ENCODE data around the gene SH3RF1. TPM values are rescaled to one million over a fixed set of nuclear protein-coding genes. Genes with fewer than 3 reads are reported as not detected.

Gene SH3RF1
- total and polyA plus RNA-seq, 2 of the 8 experiments (the other 6 are each of a cell fraction or from before 2014, with no cell fraction given) = 6.9 to 15.1 TPM

DNA sequence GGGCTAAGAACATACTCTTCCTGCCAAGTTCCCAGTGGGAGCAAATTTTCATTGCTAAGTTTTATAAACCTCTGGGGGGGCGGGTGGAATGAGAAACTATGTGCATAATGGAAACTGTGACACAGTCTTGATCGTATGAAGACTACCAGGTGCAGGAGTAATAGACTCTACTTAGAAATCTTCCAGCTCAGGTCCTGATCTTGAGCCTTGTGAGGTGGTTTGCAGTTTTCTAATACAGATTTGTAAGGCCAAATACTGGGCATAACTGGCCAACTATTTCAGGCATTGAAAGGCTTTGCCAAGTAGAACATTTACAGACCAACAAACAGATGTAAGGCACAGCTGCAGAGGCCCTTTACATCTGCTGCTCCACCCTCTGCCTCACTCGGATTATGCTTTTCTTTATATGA, 171.0 kb downstream of the SH3RF1 start:
- H3K36me3 ChIP-seq (ENCODE audit: control insufficient read depth in 2 of 4, insufficient read depth in 4 of 4, low read length in 3 of 4) = peaks cover 0 to 7% (median 3%) of the 10 kb centered on the region in 4 experiments; a peak in 2 of 8 replicates
- H3K9me3 ChIP-seq (ENCODE audit: insufficient read depth in 2 of 2, low read depth in 1 of 2, low read length in 1 of 2) = no peaks in the 10 kb centered on the region
- H3K4me2 ChIP-seq (ENCODE audit: insufficient read depth in 1 of 2, low read depth in 2 of 2, low read length in 2 of 2) = no peak overlapping the region
- no peak overlapping the region for H4K91ac ChIP-seq (replicated peaks; ENCODE audit: insufficient read length, low read length)
- no peaks in the 10 kb centered on the region for H4K20me1 ChIP-seq (replicated peaks in 1 of 2; ENCODE audit: control insufficient read depth in 1 of 2, insufficient read depth in 2 of 2, low read length in 2 of 2)
- H2BK5ac ChIP-seq (ENCODE audit: low read depth, low read length) = no peak overlapping the region
- H3K27ac ChIP-seq (ENCODE audit: low read depth, low read length) = no peak overlapping the region
- H4K5ac ChIP-seq (ENCODE audit: insufficient read length, low read depth, low read length) = no peak overlapping the region
- H3K4me1 ChIP-seq (replicated peaks in 1 of 4; ENCODE audit: control insufficient read depth in 3 of 4, insufficient read depth in 4 of 4, low read length in 3 of 4) = peaks cover 0 to 4% (median 3%) of the 10 kb centered on the region in 4 experiments; a peak in 4 of 7 replicates
- H3K9ac ChIP-seq (replicated peaks in 1 of 4; ENCODE audit: extremely low read depth in 1 of 4, low read depth in 3 of 4, low read length in 3 of 4) = no peak overlapping the region
- no peaks in the 10 kb centered on the region for H3K79me2 ChIP-seq (ENCODE audit: control insufficient read depth in 1 of 2, insufficient read depth in 2 of 2, low read length in 2 of 2)
- H3K56ac ChIP-seq (replicated peaks; ENCODE audit: insufficient read length, low read depth, low read length) = no peak overlapping the region
- no peaks in the 10 kb centered on the region for H3K27me3 ChIP-seq (replicated peaks in 1 of 4; ENCODE audit: control insufficient read depth in 3 of 4, extremely low read depth in 1 of 4, insufficient read depth in 3 of 4, low read length in 3 of 4)
- H3K23ac ChIP-seq (ENCODE audit: insufficient read length) = no peak overlapping the region
- no peak overlapping the region for H4K8ac ChIP-seq (ENCODE audit: extremely low read depth, insufficient read depth, low read length)
- H3K18ac ChIP-seq (ENCODE audit: extremely low read depth, low read length) = no peak overlapping the region
- DNase-seq (ENCODE audit: low read depth in 1 of 2, low spot score in 2 of 2) (no peak), FAIRE-seq (no peak)
- no peaks in the 10 kb centered on the region for H3K79me1 ChIP-seq (ENCODE audit: low read depth, low read length)
- H3K23me2 ChIP-seq (ENCODE audit: low read depth, low read length) = peaks cover 1% of the 10 kb centered on the region; the same call in 1 of the 2 replicates
- H3K14ac ChIP-seq (ENCODE audit: insufficient read length) = no peak overlapping the region
- 94% methylated on average over 3 of the region's 3 CpGs; no CpG with 5 or more reads in 1 of the 2 experiments for WGBS, 2 experiments (ENCODE audit: extremely low coverage in 1 of 2, insufficient coverage in 1 of 2, insufficient read length in 1 of 2, insufficient replicate concordance in 2 of 2, low coverage in 1 of 2, low lambda C conversion rate in 2 of 2, missing lambda C conversion rate in 1 of 2)
- H2AFZ ChIP-seq (ENCODE audit: low read length) = no peak overlapping the region
- H2BK20ac ChIP-seq (ENCODE audit: low read length) = no peak overlapping the region
- H2BK120ac ChIP-seq (replicated peaks; ENCODE audit: low read depth, low read length) = no peak overlapping the region
- ChIA-PET CTCF (ENCODE audit: partially characterized antibody) (interaction anchor here (2.3 kb wide), 1 partner anchor 9 kb away, joined by 6 read pairs; no protein-coding TSS in a partner anchor), POLR2A (ENCODE audit: partially characterized antibody) (no interaction called here)
- H3K4me3 ChIP-seq (ENCODE audit: extremely low read depth in 1 of 4, insufficient read depth in 2 of 4, low read depth in 3 of 4, low read length in 4 of 4) = no peak overlapping the region
- no peak overlapping the region for H3K4ac ChIP-seq (replicated peaks; ENCODE audit: insufficient read length, low read depth, low read length)
- H2BK15ac ChIP-seq (ENCODE audit: low read length) = no peak overlapping the region
- no peak overlapping the region for H2BK12ac ChIP-seq (ENCODE audit: low read depth, low read length)
- no peak overlapping the region for H2AK5ac ChIP-seq (ENCODE audit: low read depth, low read length)
- TF ChIP-seq RBBP5 (IDR thresholded peaks at IDR 0.05; ENCODE audit: borderline replicate concordance, low read depth, low read length) (no peak), SP2 (IDR thresholded peaks at IDR 0.05; ENCODE audit: low read length) (no peak), KDM1A (IDR thresholded peaks at IDR 0.05; ENCODE audit: borderline replicate concordance, low read length) (no peak), TBP (IDR thresholded peaks at IDR 0.05; ENCODE audit: low read depth, low read length) (no peak), CTBP2 (IDR thresholded peaks at IDR 0.05; ENCODE audit: borderline replicate concordance, insufficient read depth, insufficient read length, low read length) (no peak), TAF7 (optimal IDR thresholded peaks at IDR 0.05; ENCODE audit: borderline replicate concordance, low read depth, low read length) (no peak), SIRT6 (IDR thresholded peaks at IDR 0.05; ENCODE audit: low read length) (no peak), EP300 (IDR thresholded peaks at IDR 0.05; ENCODE audit: borderline replicate concordance in 1 of 2, low read depth in 2 of 2, low read length in 2 of 2) (no peak), RAD21 (IDR thresholded peaks at IDR 0.05 in 1 of 2, conservative IDR thresholded peaks at IDR 0.05 in 1 of 2; ENCODE audit: low read depth in 2 of 2, low read length in 2 of 2) (no peak), SAP30 (IDR thresholded peaks at IDR 0.05; ENCODE audit: insufficient read depth, insufficient replicate concordance, low read length) (no peak)
